Breast epithelium (tissue), 4 donors: ENCODE data around the gene ARL8A. TPM values are rescaled to one million over a fixed set of nuclear protein-coding genes. Genes with fewer than 3 reads are reported as not detected.
A peak's percentile ranks its signal among the peaks of the same experiment; 100 is the strongest.

Experiments used
- DNase-seq, 2 donors: peaks; one replicate each; pipeline ENCODE4 v3.0.0-alpha.2; 2019; ENCODE audit warnings: low spot score in 2 of 2
- H3K27ac ChIP-seq, 2 donors: fragments of 200-600 bp; sonication (generic) in 1 of 2; one replicate each; pipeline ENCODE4 v1.5.1; 2016 to 2019; ENCODE audit warnings: mild to moderate bottlenecking in 1 of 2
- H3K27me3 ChIP-seq, 2 donors: fragments of 200-600 bp; sonication (generic) in 1 of 2; one replicate each; pipeline versions ENCODE4 v1.5.1 to v1.6.0; 2017 to 2019; ENCODE audit warnings: control low read depth in 1 of 2, mild to moderate bottlenecking in 1 of 2
- H3K36me3 ChIP-seq: fragments of 200-600 bp; one replicate; pipeline ENCODE4 v1.5.1; 2019
- H3K4me1 ChIP-seq, 2 donors: fragments of 200-600 bp; sonication (generic); one replicate each; pipeline ENCODE4 v1.5.1; 2016 to 2019; ENCODE audit warnings: control low read depth in 1 of 2
- H3K4me3 ChIP-seq, 3 donors: fragments of 200-600 bp; sonication (generic); 1 replicate in 2 of 3; 2 replicates in 1 of 3; pipeline ENCODE4 v1.5.1; 2016 to 2019; ENCODE audit warnings: mild to moderate bottlenecking in 3 of 3, moderate library complexity in 2 of 3
- H3K9me3 ChIP-seq, 2 donors: fragments of 200-600 bp; sonication (generic) in 1 of 2; one replicate each; pipeline ENCODE4 v1.5.1; 2016 to 2019; ENCODE audit warnings: control low read depth in 1 of 2
- POLR2AphosphoS5 ChIP-seq, 3 donors: sonication (generic); formaldehyde crosslinking; IDR thresholded peaks; one replicate each; pipeline ENCODE4 v1.6.1; 2017; ENCODE audit warnings: antibody characterized with exemption in 3 of 3
- intact Hi-C: fragments of 100-400 bp; cut with DNase I; formaldehyde crosslinking; loops from one replicate; pipeline ENCODE4 v1.15.1; 2023; ENCODE audit warnings: low total_unique reads
- total RNA-seq, 3 donors: library from RNA; depleted of rRNA; stranded (reverse); fragments of >200 nt; gene quantifications; one replicate each; pipeline ENCODE4 v1.1.0, GENCODE V29; 2016
- TF ChIP-seq, protein P1 (sequence below), 3 donors: fragments of 450-650 bp; IDR thresholded peaks; one replicate each; pipeline ENCODE4 v1.5.1; 2016 to 2017; ENCODE audit warnings: antibody characterized with exemption in 3 of 3, mild to moderate bottlenecking in 3 of 3, moderate library complexity in 3 of 3

Gene ARL8A
- total RNA-seq, 3 donors from 2014 or later = 29.9 to 41.1 (median 34.7) TPM

DNA sequence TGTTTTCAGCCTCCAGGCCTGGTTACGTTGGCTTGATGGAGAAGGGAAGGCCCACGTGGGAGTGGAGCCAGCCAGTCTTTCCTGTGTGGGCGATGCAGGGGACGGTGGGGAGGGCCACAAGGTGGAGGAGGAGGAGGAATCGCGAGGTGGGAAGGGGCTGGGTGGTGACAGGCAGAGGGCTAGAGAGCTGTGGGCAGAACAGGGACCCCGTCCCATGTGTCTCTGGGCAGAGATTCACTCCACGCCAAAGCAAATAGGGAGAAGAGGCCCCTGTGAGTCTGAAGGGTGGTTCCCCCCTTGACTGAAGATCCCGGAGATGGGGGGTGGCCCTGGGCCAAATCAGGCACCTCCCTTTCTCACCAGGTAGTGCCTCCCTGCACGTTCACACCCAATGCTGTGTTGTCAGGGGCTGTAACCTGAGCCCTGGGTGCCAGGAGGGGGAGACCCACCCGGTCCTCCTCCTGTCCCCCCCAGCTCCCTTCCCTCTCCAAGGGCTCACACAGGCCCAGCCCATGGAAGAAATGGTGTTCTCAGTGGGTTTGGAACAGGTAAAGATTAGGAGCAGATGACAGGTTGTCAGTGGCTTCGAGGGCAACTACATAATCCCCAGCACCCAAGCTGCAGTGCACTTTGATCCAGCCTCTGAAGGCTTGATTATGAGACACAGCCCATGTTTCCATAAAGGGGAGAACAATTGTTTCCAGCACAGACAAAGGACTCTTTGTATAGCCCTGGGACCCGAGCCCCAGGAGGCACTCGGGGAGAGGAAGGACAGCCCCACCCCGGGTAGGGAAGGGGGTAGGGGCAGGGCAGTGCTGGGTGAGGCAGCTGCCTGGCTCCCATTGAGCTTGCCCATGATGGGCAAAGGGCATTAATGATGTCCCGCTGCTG, 59.5 kb downstream of the ARL8A start:
- H3K27ac ChIP-seq = peak overlapping the region; percentile 93 to 95
- peak overlapping the region in 2 of 3 donors; percentile 10 to 18 for H3K4me3 ChIP-seq
- H3K36me3 ChIP-seq = no peaks in the 10 kb centered on the region
- H3K9me3 ChIP-seq = no peaks in the 10 kb centered on the region
- H3K4me1 ChIP-seq = peaks cover 11 to 26% of the 10 kb centered on the region in 2 donors
- peak; percentile 78 to 87 for DNase-seq
- no peaks in the 10 kb centered on the region for H3K27me3 ChIP-seq
- TF ChIP-seq, protein P1, sequence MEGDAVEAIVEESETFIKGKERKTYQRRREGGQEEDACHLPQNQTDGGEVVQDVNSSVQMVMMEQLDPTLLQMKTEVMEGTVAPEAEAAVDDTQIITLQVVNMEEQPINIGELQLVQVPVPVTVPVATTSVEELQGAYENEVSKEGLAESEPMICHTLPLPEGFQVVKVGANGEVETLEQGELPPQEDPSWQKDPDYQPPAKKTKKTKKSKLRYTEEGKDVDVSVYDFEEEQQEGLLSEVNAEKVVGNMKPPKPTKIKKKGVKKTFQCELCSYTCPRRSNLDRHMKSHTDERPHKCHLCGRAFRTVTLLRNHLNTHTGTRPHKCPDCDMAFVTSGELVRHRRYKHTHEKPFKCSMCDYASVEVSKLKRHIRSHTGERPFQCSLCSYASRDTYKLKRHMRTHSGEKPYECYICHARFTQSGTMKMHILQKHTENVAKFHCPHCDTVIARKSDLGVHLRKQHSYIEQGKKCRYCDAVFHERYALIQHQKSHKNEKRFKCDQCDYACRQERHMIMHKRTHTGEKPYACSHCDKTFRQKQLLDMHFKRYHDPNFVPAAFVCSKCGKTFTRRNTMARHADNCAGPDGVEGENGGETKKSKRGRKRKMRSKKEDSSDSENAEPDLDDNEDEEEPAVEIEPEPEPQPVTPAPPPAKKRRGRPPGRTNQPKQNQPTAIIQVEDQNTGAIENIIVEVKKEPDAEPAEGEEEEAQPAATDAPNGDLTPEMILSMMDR (IDR thresholded peaks at IDR 0.05) = no peak
- peak in 1 of 3 donors; percentile 68 for TF ChIP-seq POLR2AphosphoS5 (IDR thresholded peaks at IDR 0.05)
- intact Hi-C loops = no loop called here

Other genes with a start within 250 kb of the ARL8A start
- 10 to 100 TPM; 60.0 to 92.2 (median 87.2) TPM for gene LMOD1, start 198.2 kb downstream of the ARL8A start, total RNA-seq
- 10 to 100 TPM; 24.5 to 30.1 (median 26.2) TPM for gene TIMM17A, start 189.2 kb downstream of the ARL8A start, total RNA-seq
- 10 to 100 TPM; 43.0 to 66.7 (median 57.4) TPM for gene RNPEP, start 162.1 kb downstream of the ARL8A start, total RNA-seq
- gene ELF3, start 134.2 kb downstream of the ARL8A start, total RNA-seq = 1,000 to 10,000 TPM in 1 of 3 donors, 100 to 1,000 TPM in 1, 1 to 10 TPM in 1; 1.3 to 1,061 (median 367) TPM
- not detected for gene GPR37L1, start 21.8 kb downstream of the ARL8A start, total RNA-seq
- gene PTPN7, start 15.9 kb upstream of the ARL8A start, total RNA-seq = 1 to 10 TPM; 1.4 to 4.2 (median 2.9) TPM
- 10 to 100 TPM in 1 of 3 donors, 1 to 10 TPM in 1, not detected in 1; 2.6 to 11.3 TPM for gene LGR6, start 49.1 kb upstream of the ARL8A start, total RNA-seq
- gene UBE2T, start 197.2 kb upstream of the ARL8A start, total RNA-seq = 1 to 10 TPM; 1.4 to 6.0 (median 2.6) TPM
- gene PPP1R12B, start 204.0 kb upstream of the ARL8A start, total RNA-seq = 100 to 1,000 TPM in 1 of 3 donors, 10 to 100 TPM in 2; 76.4 to 123 (median 90.7) TPM